Measurements from ENCODE around the gene POLR3C. TPM values are rescaled to one million over a fixed set of nuclear protein-coding genes. Genes with fewer than 3 reads are reported as not detected.
"Not testable (repeated sequence)": the region's sequence is repeated elsewhere in the genome, so short reads cannot be mapped to it uniquely, and the experiment has no call there.

Gene POLR3C
- polyA plus RNA-seq, 1 donor (not counting 4 experiments of a cell fraction or from before 2014, with no cell fraction given) = 33.9 TPM

DNA sequence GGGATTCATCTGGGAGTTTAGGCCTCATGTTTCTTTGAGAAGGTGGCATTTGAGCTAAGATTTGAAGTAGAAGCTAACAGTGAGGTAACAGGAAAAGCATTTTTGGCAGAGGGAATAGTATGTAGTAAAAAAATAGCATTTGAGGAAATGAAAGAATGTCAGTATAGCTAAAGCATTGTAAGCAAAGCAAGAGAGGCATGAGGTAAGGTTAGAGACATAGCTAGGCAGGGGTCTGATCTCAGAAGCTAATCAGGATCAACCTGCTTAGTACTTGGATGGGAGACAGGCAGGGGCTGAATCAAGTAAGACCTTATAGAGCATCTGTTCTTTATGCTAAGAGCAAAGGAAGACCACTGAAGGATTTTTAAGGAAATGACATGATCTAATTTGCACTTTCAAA is 4.0 kb downstream of the POLR3C start:
- Histone ChIP-seq H3K36me3 (ENCODE audit: control insufficient read depth in 2 of 2, extremely low read depth in 1 of 2, insufficient read depth in 2 of 2, low read length in 2 of 2) (peaks cover 25 to 35% of the 10 kb centered on the region in 2 experiments), H4K20me1 (ENCODE audit: control insufficient read depth, extremely low read depth, insufficient read depth, low read length) (no peaks in the 10 kb centered on the region), H2AFZ (ENCODE audit: control insufficient read depth, low read length) (no peak overlapping the region), H3K9ac (ENCODE audit: control insufficient read depth, extremely low read depth, insufficient read depth, low read length) (no peak overlapping the region), H3K4me2 (ENCODE audit: control insufficient read depth, extremely low read depth, insufficient read depth, low read depth, low read length) (no peak overlapping the region), H3K4me1 (ENCODE audit: control insufficient read depth, extremely low read depth, insufficient read depth, low read length) (peaks cover 5% of the 10 kb centered on the region), H3K27me3 (ENCODE audit: control insufficient read depth, extremely low read depth, insufficient read depth, low read length) (no peaks in the 10 kb centered on the region), H3K9me1 (ENCODE audit: control insufficient read depth, extremely low read depth, insufficient read depth, low read length) (no peaks in the 10 kb centered on the region), H3K79me2 (ENCODE audit: control insufficient read depth, insufficient read depth, low read length) (peaks cover 23% of the 10 kb centered on the region), H3K9me3 (ENCODE audit: control insufficient read depth, low read depth, low read length) (no peaks in the 10 kb centered on the region), H3K27ac (ENCODE audit: control insufficient read depth, insufficient read depth, low read length) (no peak overlapping the region), H3K4me3 (ENCODE audit: control insufficient read depth in 2 of 3, extremely low read depth in 1 of 3, insufficient read depth in 2 of 3, low read depth in 1 of 3, low read length in 3 of 3) (no peak overlapping the region)
- FAIRE-seq (no peak), DNase-seq (ENCODE audit: low read depth, low spot score) (no peak)
- no peak for TF ChIP-seq EZH2 (IDR thresholded peaks at IDR 0.05; ENCODE audit: low read length)
- TF ChIP-seq, protein P1, sequence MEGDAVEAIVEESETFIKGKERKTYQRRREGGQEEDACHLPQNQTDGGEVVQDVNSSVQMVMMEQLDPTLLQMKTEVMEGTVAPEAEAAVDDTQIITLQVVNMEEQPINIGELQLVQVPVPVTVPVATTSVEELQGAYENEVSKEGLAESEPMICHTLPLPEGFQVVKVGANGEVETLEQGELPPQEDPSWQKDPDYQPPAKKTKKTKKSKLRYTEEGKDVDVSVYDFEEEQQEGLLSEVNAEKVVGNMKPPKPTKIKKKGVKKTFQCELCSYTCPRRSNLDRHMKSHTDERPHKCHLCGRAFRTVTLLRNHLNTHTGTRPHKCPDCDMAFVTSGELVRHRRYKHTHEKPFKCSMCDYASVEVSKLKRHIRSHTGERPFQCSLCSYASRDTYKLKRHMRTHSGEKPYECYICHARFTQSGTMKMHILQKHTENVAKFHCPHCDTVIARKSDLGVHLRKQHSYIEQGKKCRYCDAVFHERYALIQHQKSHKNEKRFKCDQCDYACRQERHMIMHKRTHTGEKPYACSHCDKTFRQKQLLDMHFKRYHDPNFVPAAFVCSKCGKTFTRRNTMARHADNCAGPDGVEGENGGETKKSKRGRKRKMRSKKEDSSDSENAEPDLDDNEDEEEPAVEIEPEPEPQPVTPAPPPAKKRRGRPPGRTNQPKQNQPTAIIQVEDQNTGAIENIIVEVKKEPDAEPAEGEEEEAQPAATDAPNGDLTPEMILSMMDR (optimal IDR thresholded peaks at IDR 0.05 in 1 of 3, IDR thresholded peaks at IDR 0.05 in 1 of 3, conservative IDR thresholded peaks at IDR 0.05 in 1 of 3; ENCODE audit: extremely low read depth in 1 of 3, insufficient read depth in 2 of 3, low read length in 3 of 3) = no peak
- dilution Hi-C loops (cut with MboI; ENCODE audit: extremely low pct_ligation_motif_present, low sequenced_read_pairs) = no loop called here

DNA sequence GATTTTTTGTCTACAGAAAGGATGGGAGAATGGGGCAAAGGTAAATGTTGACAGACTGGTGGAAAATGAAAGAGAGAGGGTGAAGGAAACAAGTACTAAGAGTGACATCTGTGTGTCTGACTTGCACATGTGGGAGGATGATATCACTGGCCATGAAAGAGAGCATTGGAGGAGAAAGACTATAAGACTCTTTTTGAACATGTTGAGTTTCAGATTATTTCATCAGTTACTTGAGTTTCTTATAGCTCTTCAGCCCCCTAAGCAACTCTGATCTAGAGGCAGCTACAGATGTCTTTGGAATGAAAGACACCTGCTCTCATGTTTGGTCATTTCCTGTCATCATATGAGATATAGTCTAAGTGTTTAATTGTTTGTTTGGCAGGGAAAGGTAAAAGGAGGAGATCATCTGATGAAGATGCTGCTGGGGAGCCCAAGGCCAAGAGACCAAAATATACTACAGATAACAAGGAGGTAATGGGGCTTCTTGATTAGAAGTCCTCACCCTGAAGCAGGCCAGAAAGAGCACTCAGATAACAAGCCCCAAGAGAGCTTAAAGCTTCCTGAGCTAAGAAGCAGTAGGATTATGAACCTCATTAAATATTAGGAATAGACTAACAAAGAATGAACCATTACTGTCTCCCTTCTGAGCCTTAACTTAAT is 4.5 kb downstream of the POLR3C start:
- H3K36me3 ChIP-seq (ENCODE audit: control insufficient read depth in 2 of 2, extremely low read depth in 1 of 2, insufficient read depth in 2 of 2, low read length in 2 of 2) = peaks cover 30 to 40% of the 10 kb centered on the region in 2 experiments
- dilution Hi-C loops (cut with MboI; ENCODE audit: extremely low pct_ligation_motif_present, low sequenced_read_pairs) = no loop called here
- peaks cover 5% of the 10 kb centered on the region for H3K4me1 ChIP-seq (ENCODE audit: control insufficient read depth, extremely low read depth, insufficient read depth, low read length)
- H3K27ac ChIP-seq (ENCODE audit: control insufficient read depth, insufficient read depth, low read length) = no peak overlapping the region
- H3K9ac ChIP-seq (ENCODE audit: control insufficient read depth, extremely low read depth, insufficient read depth, low read length) = no peak overlapping the region
- FAIRE-seq = no peak
- peaks cover 23% of the 10 kb centered on the region for H3K79me2 ChIP-seq (ENCODE audit: control insufficient read depth, insufficient read depth, low read length)
- no peak for DNase-seq (ENCODE audit: low read depth, low spot score)
- H3K4me3 ChIP-seq (ENCODE audit: control insufficient read depth in 2 of 3, extremely low read depth in 1 of 3, insufficient read depth in 2 of 3, low read depth in 1 of 3, low read length in 3 of 3) = no peak overlapping the region
- TF ChIP-seq, protein P1 (optimal IDR thresholded peaks at IDR 0.05 in 1 of 3, IDR thresholded peaks at IDR 0.05 in 1 of 3, conservative IDR thresholded peaks at IDR 0.05 in 1 of 3; ENCODE audit: extremely low read depth in 1 of 3, insufficient read depth in 2 of 3, low read length in 3 of 3) = no peak
- no peak overlapping the region for H2AFZ ChIP-seq (ENCODE audit: control insufficient read depth, low read length)
- no peaks in the 10 kb centered on the region for H3K27me3 ChIP-seq (ENCODE audit: control insufficient read depth, extremely low read depth, insufficient read depth, low read length)
- no peaks in the 10 kb centered on the region for H4K20me1 ChIP-seq (ENCODE audit: control insufficient read depth, extremely low read depth, insufficient read depth, low read length)
- H3K9me1 ChIP-seq (ENCODE audit: control insufficient read depth, extremely low read depth, insufficient read depth, low read length) = no peaks in the 10 kb centered on the region
- no peaks in the 10 kb centered on the region for H3K9me3 ChIP-seq (ENCODE audit: control insufficient read depth, low read depth, low read length)
- H3K4me2 ChIP-seq (ENCODE audit: control insufficient read depth, extremely low read depth, insufficient read depth, low read depth, low read length) = no peak overlapping the region

DNA sequence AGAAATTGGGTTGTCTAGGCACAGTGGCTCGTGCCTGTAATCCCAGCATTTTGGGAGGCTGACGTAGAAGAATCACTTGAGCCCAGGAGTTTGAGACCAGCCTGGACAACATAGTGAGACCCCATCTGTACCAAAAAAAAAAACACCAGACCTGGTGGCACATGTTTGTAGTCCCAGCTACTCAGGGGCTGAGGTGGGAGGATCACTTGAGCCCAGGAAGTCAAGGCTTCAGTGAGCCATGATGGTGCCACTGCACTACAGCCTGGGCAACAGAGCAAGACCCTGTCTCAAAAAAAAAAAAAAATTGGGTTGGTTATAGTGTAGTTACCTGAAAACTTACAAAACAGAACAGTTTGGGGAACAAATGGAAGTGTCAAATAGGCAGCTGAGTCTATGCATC is 6.8 kb downstream of the POLR3C start:
- H2AFZ ChIP-seq (ENCODE audit: control insufficient read depth, low read length); H3K9me3 ChIP-seq (ENCODE audit: control insufficient read depth, low read depth, low read length); H4K20me1 ChIP-seq (ENCODE audit: control insufficient read depth, extremely low read depth, insufficient read depth, low read length); H3K27me3 ChIP-seq (ENCODE audit: control insufficient read depth, extremely low read depth, insufficient read depth, low read length); H3K4me2 ChIP-seq (ENCODE audit: control insufficient read depth, extremely low read depth, insufficient read depth, low read depth, low read length); FAIRE-seq; H3K9me1 ChIP-seq (ENCODE audit: control insufficient read depth, extremely low read depth, insufficient read depth, low read length); DNase-seq (ENCODE audit: low read depth, low spot score); H3K4me3 ChIP-seq (ENCODE audit: control insufficient read depth in 2 of 3, extremely low read depth in 1 of 3, insufficient read depth in 2 of 3, low read depth in 1 of 3, low read length in 3 of 3); H3K4me1 ChIP-seq (ENCODE audit: control insufficient read depth, extremely low read depth, insufficient read depth, low read length); H3K27ac ChIP-seq (ENCODE audit: control insufficient read depth, insufficient read depth, low read length); H3K79me2 ChIP-seq (ENCODE audit: control insufficient read depth, insufficient read depth, low read length); dilution Hi-C loops (cut with MboI; ENCODE audit: extremely low pct_ligation_motif_present, low sequenced_read_pairs); H3K9ac ChIP-seq (ENCODE audit: control insufficient read depth, extremely low read depth, insufficient read depth, low read length): not testable (repeated sequence)
- peaks cover 32 to 44% of the 10 kb centered on the region in 2 experiments for H3K36me3 ChIP-seq (ENCODE audit: control insufficient read depth in 2 of 2, extremely low read depth in 1 of 2, insufficient read depth in 2 of 2, low read length in 2 of 2)

All from keratinocyte (primary cell).